ENCODE measurements around the gene TIGD1. TPM values are rescaled to one million over a fixed set of nuclear protein-coding genes. Genes with fewer than 3 reads are reported as not detected.

Gene TIGD1
- total RNA-seq, 1 donor from 2014 or later, result 1.8 TPM

- DNase-seq (ENCODE audit: low read depth in 2 of 2), result peak; percentile 19 to 50
Measured at GRCh38 chr2:232523682-232524597, 26.4 kb downstream of the TIGD1 start.

GRCh38 chr2:232523402-232523681 lies 27.0 kb downstream of the TIGD1 start:
- no peak for DNase-seq (ENCODE audit: low read depth in 2 of 2)

- DNase-seq (ENCODE audit: low read depth in 2 of 2), result no peak
Measured at GRCh38 chr2:232522623-232523401, 27.5 kb downstream of the TIGD1 start.

GRCh38 chr2:232521959-232522622 lies 28.3 kb downstream of the TIGD1 start:
- DNase-seq (ENCODE audit: low read depth in 2 of 2), result peak; percentile 31 to 44

- no peak for DNase-seq (ENCODE audit: low read depth in 2 of 2)
Measured at GRCh38 chr2:232521098-232521497, 29.3 kb downstream of the TIGD1 start.

GRCh38 chr2:232520489-232520888 lies 29.9 kb downstream of the TIGD1 start:
- no peak for DNase-seq (ENCODE audit: low read depth in 2 of 2)

- DNase-seq (ENCODE audit: low read depth in 2 of 2), result no peak
Measured at GRCh38 chr2:232519581-232520438, 30.5 kb downstream of the TIGD1 start, which contains the start of gene PRSS56. Gene PRSS56 (plus strand): TSS chr2:232520388. CDS start chr2:232520599, 211 bp downstream.

GRCh38 chr2:232518844-232519243 lies 31.5 kb downstream of the TIGD1 start:
- DNase-seq (ENCODE audit: low read depth in 2 of 2), result no peak

- no peak for DNase-seq (ENCODE audit: low read depth in 2 of 2)
Measured at GRCh38 chr2:232516551-232516950, 33.8 kb downstream of the TIGD1 start.

- DNase-seq (ENCODE audit: low read depth in 2 of 2), result no peak
Measured at GRCh38 chr2:232515639-232516038, 34.7 kb downstream of the TIGD1 start.

- DNase-seq (ENCODE audit: low read depth in 2 of 2), result no peak
Measured at GRCh38 chr2:232513353-232513752, 37.0 kb downstream of the TIGD1 start.

GRCh38 chr2:232512602-232513001 lies 37.8 kb downstream of the TIGD1 start:
- DNase-seq (ENCODE audit: low read depth in 2 of 2), result no peak

GRCh38 chr2:232511336-232511890 lies 38.9 kb downstream of the TIGD1 start:
- DNase-seq (ENCODE audit: low read depth in 2 of 2), result no peak

GRCh38 chr2:232508251-232508650 lies 42.1 kb downstream of the TIGD1 start:
- DNase-seq (ENCODE audit: low read depth in 2 of 2), result no peak

GRCh38 chr2:232506709-232507108 lies 43.6 kb downstream of the TIGD1 start:
- DNase-seq (ENCODE audit: low read depth in 2 of 2), result no peak

GRCh38 chr2:232505856-232506255 lies 44.5 kb downstream of the TIGD1 start:
- no peak for DNase-seq (ENCODE audit: low read depth in 2 of 2)

GRCh38 chr2:232504438-232504837 lies 45.9 kb downstream of the TIGD1 start:
- DNase-seq (ENCODE audit: low read depth in 2 of 2), result peak in 1 of 2 donors; percentile 11

- DNase-seq (ENCODE audit: low read depth in 2 of 2), result no peak
Measured at GRCh38 chr2:232503809-232504323, 46.5 kb downstream of the TIGD1 start.

GRCh38 chr2:232502911-232503808 lies 47.2 kb downstream of the TIGD1 start:
- peak in 1 of 2 donors; percentile 27 for DNase-seq (ENCODE audit: low read depth in 2 of 2)

Measured in lung microvascular endothelial cell (primary cell).